GM18951 (cell line): Measurements from ENCODE around the gene FHL2.
"Not testable (repeated sequence)": the region's sequence is repeated elsewhere in the genome, so short reads cannot be mapped to it uniquely, and the experiment has no call there.

Source experiments
- POLR2A ChIP-seq: IDR thresholded peaks from 4 replicates; pipeline ENCODE4 v1.6.1; 2011; ENCODE audit warnings: mild to moderate bottlenecking; ENCODE audit not compliant: insufficient read length, insufficient read depth; ENCODE audit errors: extremely low read depth
- in situ Hi-C: fragments of 300-500 bp; cut with MboI; formaldehyde crosslinking; loops from one replicate; pipeline ENCODE4 v1.12.0; 2022; ENCODE audit warnings: low sequenced_read_pairs, mixed read lengths, inconsistent platforms; ENCODE audit not compliant: unreplicated experiment

Gene FHL2

GRCh38 chr2:105432044-105432399, 33.2 kb upstream of the FHL2 start:
- in situ Hi-C loops: no loop called here
- no peak for TF ChIP-seq POLR2A

- in situ Hi-C loops: no loop called here
- no peak for TF ChIP-seq POLR2A
Observed at GRCh38 chr2:105431367-105432043, 32.7 kb upstream of the FHL2 start.

- no peak for TF ChIP-seq POLR2A
- in situ Hi-C loops: no loop called here
Observed at GRCh38 chr2:105428387-105429018, 29.7 kb upstream of the FHL2 start.

- in situ Hi-C loops: no loop called here
- TF ChIP-seq POLR2A: no peak
Observed at GRCh38 chr2:105427485-105427884, 28.6 kb upstream of the FHL2 start.

- TF ChIP-seq POLR2A: no peak
- in situ Hi-C loops: no loop called here
Observed at GRCh38 chr2:105426626-105427292, 27.9 kb upstream of the FHL2 start.

GRCh38 chr2:105425936-105426625, 27.2 kb upstream of the FHL2 start:
- in situ Hi-C loops: no loop called here
- TF ChIP-seq POLR2A: no peak

- in situ Hi-C loops: not testable (repeated sequence)
Observed at GRCh38 chr2:105424836-105425235, 26.0 kb upstream of the FHL2 start.

GRCh38 chr2:105422801-105423200, 23.9 kb upstream of the FHL2 start:
- TF ChIP-seq POLR2A: no peak
- in situ Hi-C loops: no loop called here

- in situ Hi-C loops: no loop called here
- no peak for TF ChIP-seq POLR2A
Observed at GRCh38 chr2:105421053-105421452, 22.2 kb upstream of the FHL2 start.

GRCh38 chr2:105418522-105418921, 19.7 kb upstream of the FHL2 start:
- in situ Hi-C loops: no loop called here
- no peak for TF ChIP-seq POLR2A

- in situ Hi-C loops: no loop called here
- TF ChIP-seq POLR2A: no peak
Observed at GRCh38 chr2:105417857-105418436, 19.1 kb upstream of the FHL2 start.

GRCh38 chr2:105416156-105416555, 17.3 kb upstream of the FHL2 start:
- no peak for TF ChIP-seq POLR2A
- in situ Hi-C loops: no loop called here

GRCh38 chr2:105415007-105415406, 16.2 kb upstream of the FHL2 start:
- in situ Hi-C loops: no loop called here
- TF ChIP-seq POLR2A: no peak
